Neural progenitor cell (in vitro differentiated cells): ENCODE data around the gene PPP1CA.

Experiments
- CTCF ChIP-seq: fragments of 200-600 bp; sonication (generic); IDR thresholded peaks from 2 replicates; pipeline ENCODE4 v1.5.1; 2017; ENCODE audit warnings: antibody characterized with exemption, mild to moderate bottlenecking
- EZH2 ChIP-seq: fragments of 200-600 bp; sonication (generic); IDR thresholded peaks from 2 replicates; pipeline ENCODE4 v1.6.1; 2017; ENCODE audit warnings: antibody characterized with exemption, mild to moderate bottlenecking, moderate library complexity
- EZH2phosphoT487 ChIP-seq: fragments of 200-600 bp; sonication (generic); IDR thresholded peaks from 2 replicates; pipeline ENCODE4 v1.6.1; 2017; ENCODE audit warnings: antibody characterized with exemption

- TF ChIP-seq CTCF, result no peak
- no peak for TF ChIP-seq EZH2phosphoT487
- no peak for TF ChIP-seq EZH2
These were observed 6.1 kb upstream of the PPP1CA start for GRCh38 chr11:67407688-67408163.
